K562 treated with DMSO at 1 percent for 24 hours (cell line): ENCODE measurements around the gene TACSTD2. TPM values are rescaled to one million over a fixed set of nuclear protein-coding genes. Genes with fewer than 3 reads are reported as not detected.

Experiments
- total RNA-seq: library from RNA; unstranded; fragments of 300-600 nt; gene quantifications from 2 replicates; pipeline ENCODE4 v1.2.3, GENCODE V29; 2022; ENCODE audit warnings: low read depth; ENCODE audit not compliant: insufficient read depth

Gene TACSTD2
- total RNA-seq, result not detected in 2 replicates

DNA sequence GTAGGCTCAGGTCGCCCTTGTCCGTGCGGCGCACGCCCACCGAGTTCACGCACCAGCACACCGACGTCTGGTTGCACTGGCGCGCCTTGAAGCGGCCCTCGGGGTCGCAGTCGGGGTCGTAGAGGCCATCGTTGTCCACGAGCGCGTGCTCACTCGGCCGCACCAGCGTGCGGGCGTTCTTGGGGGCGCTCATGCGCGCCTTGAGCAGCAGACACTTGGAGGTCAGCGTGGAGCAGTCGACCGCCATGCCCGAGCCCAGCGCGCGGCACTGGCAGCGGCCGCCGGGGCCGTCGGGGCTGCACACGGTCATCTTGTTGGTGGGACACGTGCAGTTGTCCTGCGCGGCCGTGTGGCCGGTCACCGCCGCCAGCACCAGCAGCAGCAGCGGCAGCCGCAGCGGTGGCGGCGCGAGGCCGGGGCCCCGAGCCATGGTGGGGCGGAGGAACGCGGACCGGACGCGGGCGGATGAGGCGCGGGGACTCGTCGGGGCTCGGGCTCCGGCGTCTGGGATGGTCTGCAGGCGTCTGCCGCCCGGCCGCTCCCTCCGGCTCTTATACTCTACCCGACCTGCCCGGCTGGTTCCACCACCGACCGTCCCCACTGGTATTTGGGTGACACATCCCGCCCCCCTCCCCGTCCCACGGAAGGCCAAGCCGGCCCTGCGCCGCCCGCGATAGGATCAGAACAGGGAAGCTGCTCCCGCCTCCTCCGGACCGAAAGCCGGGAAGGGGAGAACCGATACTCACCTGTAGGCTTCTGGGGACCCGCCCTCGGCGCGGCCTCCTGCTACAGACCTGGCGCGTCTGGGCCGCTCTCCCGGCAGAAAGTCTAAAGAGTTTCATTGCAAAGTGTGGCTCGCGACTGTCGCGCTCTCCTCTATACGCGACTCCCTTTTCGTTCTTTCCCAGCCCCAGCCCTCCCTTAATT is at the start of gene TACSTD2:
Gene TACSTD2, minus strand, starts transcription at position 526 of the 927 bp plus-strand sequence. Its CDS starts 96 bp downstream, at position 430.

DNA sequence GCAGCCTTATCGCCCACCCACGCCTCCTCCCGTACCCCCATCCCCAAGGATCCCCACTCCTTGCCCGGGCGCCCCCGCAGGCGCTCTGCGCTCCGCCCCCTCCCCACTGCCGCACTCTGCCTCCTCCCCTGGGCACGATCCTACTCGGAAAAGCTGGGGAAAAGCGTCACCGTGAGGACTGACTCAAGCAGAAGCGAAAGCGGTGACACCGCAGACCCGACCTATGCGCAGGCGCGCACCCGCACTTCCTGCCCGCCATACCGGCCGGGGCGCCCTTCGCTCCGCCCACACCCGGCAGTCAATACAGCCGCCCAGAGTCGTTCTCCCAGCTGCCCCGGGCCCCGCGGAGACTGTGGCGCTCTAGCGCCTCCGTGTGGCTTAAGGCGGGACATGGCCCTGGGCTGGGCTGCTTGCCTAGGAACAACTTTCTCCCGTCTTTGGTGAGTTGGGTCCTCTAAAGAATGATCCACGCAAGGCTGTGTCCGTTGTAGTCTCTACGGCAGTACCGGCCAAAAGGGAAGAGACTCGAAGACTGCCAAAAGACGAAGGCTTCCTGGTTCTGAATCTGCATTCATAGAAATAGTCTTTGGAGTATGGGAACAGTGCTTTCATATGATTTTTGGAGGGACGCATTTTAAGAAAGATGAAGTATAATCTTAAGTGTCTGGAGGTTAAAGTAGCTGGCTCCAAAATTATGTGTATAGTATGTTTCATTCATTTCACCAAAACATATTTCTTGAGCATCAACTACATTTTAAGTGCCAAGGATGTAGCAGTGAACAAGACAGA is 30.3 kb downstream of the TACSTD2 start, which contains the start of gene OMA1:
Gene OMA1, minus strand, starts transcription at position 207 of the 789 bp plus-strand sequence. CDS start 7,432 bp downstream, outside the sequence.

Other genes with a start within 250 kb of the TACSTD2 start
- 7.2 and 10.6 TPM in 2 replicates for gene OMA1, start 30.5 kb downstream of the TACSTD2 start, total RNA-seq
- gene MYSM1, start 122.8 kb upstream of the TACSTD2 start, total RNA-seq, result 5.0 and 6.3 TPM in 2 replicates
- 50.4 and 50.9 TPM in 2 replicates for gene JUN, start 206.8 kb upstream of the TACSTD2 start, total RNA-seq